Activated CD4-positive, alpha-beta memory T cell treated with anti-CD3 and anti-CD28 coated beads, Interleukin-2, amount 10 ng/mL, durations not matched to agents 7 days and 5 days (primary cell): ENCODE results near the gene ZNF385B. TPM values are rescaled to one million over a fixed set of nuclear protein-coding genes. Genes with fewer than 3 reads are reported as not detected.
"Not testable (repeated sequence)": the region's sequence is repeated elsewhere in the genome, so short reads cannot be mapped to it uniquely, and the experiment has no call there.

Source experiments
- CTCF ChIA-PET: fragments of 350-600 bp; sonication (Branson Sonifier 250); formaldehyde crosslinking; loops from one replicate; lab custom pipeline; 2021; ENCODE audit warnings: antibody characterized with exemption, inconsistent platforms; lab: Charles Lee
- POLR2A ChIA-PET: fragments of 350-600 bp; sonication (Branson Sonifier 250); formaldehyde crosslinking; loops from one replicate; lab custom pipeline; 2021; ENCODE audit warnings: antibody characterized with exemption; lab: Charles Lee
- DNase-seq: peaks from one replicate; pipeline ENCODE4 v3.0.0-alpha.2; 2020
- H3K27ac Mint-ChIP-seq: one replicate; pipeline ENCODE4 v1.8.0; 2021; ENCODE audit warnings: mild to moderate bottlenecking, mixed read lengths
- H3K27me3 Mint-ChIP-seq: one replicate; pipeline ENCODE4 v1.8.0; 2021; ENCODE audit warnings: mixed read lengths
- H3K36me3 Mint-ChIP-seq: one replicate; pipeline ENCODE4 v1.8.0; 2021; ENCODE audit warnings: low read depth, mixed read lengths
- H3K4me1 Mint-ChIP-seq: one replicate; pipeline ENCODE4 v1.8.0; 2021; ENCODE audit warnings: mixed read lengths
- H3K4me3 Mint-ChIP-seq: one replicate; pipeline ENCODE4 v1.8.0; 2021; ENCODE audit warnings: mild to moderate bottlenecking, mixed read lengths
- H3K9me3 Mint-ChIP-seq: one replicate; pipeline ENCODE4 v1.8.0; 2021; ENCODE audit warnings: mixed read lengths
- total RNA-seq, 2 experiments: library from RNA; stranded (reverse); gene quantifications; one replicate each; pipeline ENCODE4 v1.2.3, GENCODE V29; 2021

The ZNF385B gene
- total RNA-seq, 2 experiments from 2014 or later: not detected

DNA sequence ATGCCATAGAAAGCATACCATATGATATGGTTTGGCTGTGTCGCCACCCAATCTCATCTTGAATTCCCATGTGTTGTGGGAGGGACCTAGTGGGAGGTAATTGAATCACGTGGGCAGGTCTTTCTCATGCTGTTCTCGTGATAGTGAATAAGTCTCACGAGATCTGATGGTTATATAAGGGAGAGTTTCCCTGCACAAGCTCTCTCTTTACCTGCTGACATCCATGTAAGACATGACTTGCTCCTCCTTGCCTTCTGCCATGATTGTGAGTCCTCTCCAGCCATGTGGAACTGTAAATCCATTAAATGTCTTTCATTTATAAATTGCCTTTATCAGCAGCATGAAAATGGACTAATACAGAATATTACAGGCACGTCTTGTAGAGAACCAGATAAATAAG is 403.3 kb downstream of the ZNF385B start:
- H3K27me3 Mint-ChIP-seq, CTCF ChIA-PET, H3K9me3 Mint-ChIP-seq, DNase-seq, H3K4me3 Mint-ChIP-seq, H3K27ac Mint-ChIP-seq, H3K4me1 Mint-ChIP-seq, POLR2A ChIA-PET, H3K36me3 Mint-ChIP-seq: not testable (repeated sequence)

DNA sequence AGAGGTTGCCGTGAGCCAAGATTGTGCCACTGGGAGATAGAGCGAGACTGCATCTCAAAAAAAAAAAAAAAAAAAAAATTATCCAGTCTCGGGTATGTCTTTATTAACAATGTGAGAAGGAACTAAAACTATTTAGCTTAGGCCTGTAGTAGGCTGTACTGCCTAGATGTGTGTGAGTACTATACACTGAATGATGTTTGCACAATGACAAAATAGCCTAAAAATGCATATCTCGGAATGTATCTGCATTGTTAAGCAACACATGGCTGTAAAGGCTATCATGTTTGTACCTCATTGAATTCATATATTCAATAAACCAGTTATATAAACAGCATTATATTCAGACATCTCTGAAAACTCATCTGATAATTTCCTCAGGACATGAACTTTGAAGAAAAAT is 405.6 kb downstream of the ZNF385B start:
- Mint-ChIP-seq H3K4me3 (no peak overlapping the region), H3K9me3 (no peaks in the 10 kb centered on the region), H3K4me1 (no peaks in the 10 kb centered on the region), H3K27me3 (no peaks in the 10 kb centered on the region), H3K27ac (no peak overlapping the region), H3K36me3 (no peaks in the 10 kb centered on the region)
- ChIA-PET POLR2A (no interaction called here), CTCF (no interaction called here)
- DNase-seq: no peak

DNA sequence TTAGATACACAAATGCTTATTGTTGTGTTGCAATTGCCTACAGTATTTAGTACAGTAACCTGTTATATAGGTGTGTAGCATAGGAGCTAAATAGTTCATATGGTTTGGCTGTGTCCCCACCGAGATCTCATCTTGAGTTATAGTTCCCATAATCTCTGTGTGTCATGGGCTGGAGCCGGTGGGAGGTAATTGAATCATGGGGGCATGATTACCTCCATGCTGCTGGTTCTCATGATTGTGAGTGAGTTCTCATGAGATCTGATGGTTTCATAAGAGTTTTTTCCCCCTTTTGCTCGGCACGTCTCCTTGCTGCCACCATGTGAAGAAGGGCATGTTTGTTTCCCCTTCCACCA is 406.3 kb downstream of the ZNF385B start:
- DNase-seq: no peak
- no peaks in the 10 kb centered on the region for H3K36me3 Mint-ChIP-seq
- no peaks in the 10 kb centered on the region for H3K27me3 Mint-ChIP-seq
- no peaks in the 10 kb centered on the region for H3K9me3 Mint-ChIP-seq
- ChIA-PET CTCF (interaction anchor here (1.5 kb wide), 1 partner anchor 33 kb away, joined by 4 read pairs; no protein-coding TSS in a partner anchor), POLR2A (no interaction called here)
- H3K4me1 Mint-ChIP-seq: no peaks in the 10 kb centered on the region
- no peak overlapping the region for H3K27ac Mint-ChIP-seq
- no peak overlapping the region for H3K4me3 Mint-ChIP-seq

DNA sequence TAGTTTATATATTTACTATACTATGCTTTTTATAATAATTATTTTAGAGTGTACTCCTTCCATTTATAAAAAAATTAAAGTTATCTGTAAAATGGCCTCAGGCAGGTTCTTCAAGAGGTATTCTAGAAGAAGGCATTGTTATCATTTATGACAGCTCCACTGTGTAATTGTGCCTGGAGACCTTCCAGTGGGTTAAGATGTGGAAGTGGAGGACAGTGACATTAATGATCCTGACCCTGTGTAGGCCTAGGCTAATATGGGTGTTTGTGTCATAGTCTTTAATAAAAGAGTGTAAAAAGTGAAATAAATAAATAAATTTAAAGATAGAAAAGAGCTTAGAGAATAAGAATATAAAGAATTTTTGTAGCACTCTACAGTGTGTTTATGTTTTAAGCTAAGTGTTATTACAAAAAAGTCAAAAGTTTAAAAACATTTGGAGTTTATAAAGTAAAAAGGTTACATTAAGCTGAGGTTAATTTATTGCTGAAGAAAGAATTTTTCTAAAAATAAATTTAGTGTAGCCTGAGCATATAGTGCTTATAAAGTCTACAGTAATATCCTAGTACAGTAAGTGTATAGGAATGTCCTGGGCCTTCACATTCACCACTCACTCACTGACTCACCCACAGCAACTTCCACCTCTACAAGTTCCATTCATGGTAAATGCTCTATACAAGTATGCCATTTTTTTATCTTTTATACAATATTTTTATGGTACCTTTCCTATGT is 406.8 kb downstream of the ZNF385B start:
- POLR2A ChIA-PET: no interaction called here
- no peak for DNase-seq
- H3K4me3 Mint-ChIP-seq: no peak overlapping the region
- H3K9me3 Mint-ChIP-seq: no peaks in the 10 kb centered on the region
- CTCF ChIA-PET: interaction anchor here (1.5 kb wide), 1 partner anchor 32 kb away, joined by 4 read pairs; no protein-coding TSS in a partner anchor
- no peaks in the 10 kb centered on the region for H3K4me1 Mint-ChIP-seq
- no peak overlapping the region for H3K27ac Mint-ChIP-seq
- no peaks in the 10 kb centered on the region for H3K27me3 Mint-ChIP-seq
- H3K36me3 Mint-ChIP-seq: no peaks in the 10 kb centered on the region

DNA sequence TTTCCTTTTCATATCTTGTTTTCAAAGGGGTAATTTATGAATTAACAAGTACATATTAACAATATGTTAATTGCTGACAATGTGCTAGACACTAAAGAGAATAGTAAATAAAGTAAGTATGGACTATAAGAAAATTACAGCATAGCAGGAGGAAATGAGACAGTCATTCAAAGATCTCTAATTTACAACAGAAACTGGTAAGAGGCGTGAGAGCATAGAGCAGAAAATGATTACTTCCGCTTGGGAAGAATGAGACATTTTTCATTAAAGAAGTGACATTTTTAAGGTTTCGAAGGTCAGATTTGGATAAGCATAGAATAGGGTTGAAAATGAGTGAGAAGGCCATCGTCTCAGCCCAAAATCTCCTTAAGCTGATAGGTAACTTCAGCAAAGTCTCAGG is 412.4 kb downstream of the ZNF385B start:
- ChIA-PET CTCF (no interaction called here), POLR2A (no interaction called here)
- no peaks in the 10 kb centered on the region for H3K36me3 Mint-ChIP-seq
- no peaks in the 10 kb centered on the region for H3K4me1 Mint-ChIP-seq
- DNase-seq: no peak
- no peak overlapping the region for H3K27ac Mint-ChIP-seq
- no peak overlapping the region for H3K4me3 Mint-ChIP-seq
- H3K9me3 Mint-ChIP-seq: no peaks in the 10 kb centered on the region
- no peaks in the 10 kb centered on the region for H3K27me3 Mint-ChIP-seq

DNA sequence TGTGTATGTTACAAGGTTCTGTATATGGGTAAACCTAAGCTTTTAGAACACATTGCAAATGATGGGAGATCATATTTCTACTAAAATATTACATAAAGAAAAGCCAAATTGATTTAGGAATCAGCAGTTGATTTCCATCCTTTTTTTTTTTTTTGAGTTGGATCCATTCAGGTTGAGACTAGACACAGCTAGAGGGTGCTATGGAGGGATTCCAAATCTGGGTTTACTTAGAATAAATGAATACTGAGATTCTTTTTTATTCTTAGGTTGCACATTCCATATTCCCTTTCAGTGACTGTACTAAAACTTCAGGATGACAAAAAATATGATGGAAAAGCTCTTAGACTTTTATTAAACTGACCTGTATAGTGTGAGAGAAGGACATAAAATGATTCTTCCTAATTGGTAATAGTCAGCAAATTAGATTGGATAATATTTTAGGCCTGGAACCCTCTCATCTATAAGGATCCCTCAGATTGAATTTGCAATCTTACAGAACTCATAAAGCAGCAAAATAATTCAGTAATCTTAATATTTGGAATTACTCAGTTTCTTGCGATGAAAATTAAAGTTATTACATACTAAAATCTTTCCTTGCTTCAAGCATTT is 413.5 kb downstream of the ZNF385B start:
- Mint-ChIP-seq H3K4me3 (no peak overlapping the region), H3K27ac (no peak overlapping the region), H3K27me3 (peaks cover 4% of the 10 kb centered on the region), H3K36me3 (no peaks in the 10 kb centered on the region), H3K9me3 (no peaks in the 10 kb centered on the region), H3K4me1 (no peaks in the 10 kb centered on the region)
- no peak for DNase-seq
- CTCF ChIA-PET: no interaction called here
- POLR2A ChIA-PET: no interaction called here

DNA sequence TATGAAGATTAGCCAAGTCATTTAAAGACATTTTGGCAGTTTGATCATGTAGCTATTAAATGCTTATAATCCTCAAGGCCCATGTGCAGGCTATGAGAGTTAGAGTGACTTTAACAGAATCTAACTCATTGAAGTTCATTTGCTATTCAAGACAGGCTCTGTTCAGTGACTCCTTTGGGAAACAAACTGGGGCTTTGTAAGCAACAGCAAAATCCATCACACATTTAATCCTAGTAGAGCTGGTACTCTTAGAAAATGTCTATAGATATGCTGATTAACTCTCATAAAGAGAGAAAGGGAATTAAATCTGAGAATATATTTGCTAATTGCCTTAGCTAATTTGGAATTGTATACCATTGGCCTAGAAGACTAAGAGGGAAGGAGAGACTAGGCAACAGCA is 414.0 kb downstream of the ZNF385B start:
- Mint-ChIP-seq H3K4me3 (no peak overlapping the region), H3K4me1 (no peaks in the 10 kb centered on the region), H3K27me3 (peaks cover 8% of the 10 kb centered on the region), H3K9me3 (no peaks in the 10 kb centered on the region), H3K27ac (no peak overlapping the region), H3K36me3 (no peaks in the 10 kb centered on the region)
- ChIA-PET POLR2A (no interaction called here), CTCF (no interaction called here)
- no peak for DNase-seq

DNA sequence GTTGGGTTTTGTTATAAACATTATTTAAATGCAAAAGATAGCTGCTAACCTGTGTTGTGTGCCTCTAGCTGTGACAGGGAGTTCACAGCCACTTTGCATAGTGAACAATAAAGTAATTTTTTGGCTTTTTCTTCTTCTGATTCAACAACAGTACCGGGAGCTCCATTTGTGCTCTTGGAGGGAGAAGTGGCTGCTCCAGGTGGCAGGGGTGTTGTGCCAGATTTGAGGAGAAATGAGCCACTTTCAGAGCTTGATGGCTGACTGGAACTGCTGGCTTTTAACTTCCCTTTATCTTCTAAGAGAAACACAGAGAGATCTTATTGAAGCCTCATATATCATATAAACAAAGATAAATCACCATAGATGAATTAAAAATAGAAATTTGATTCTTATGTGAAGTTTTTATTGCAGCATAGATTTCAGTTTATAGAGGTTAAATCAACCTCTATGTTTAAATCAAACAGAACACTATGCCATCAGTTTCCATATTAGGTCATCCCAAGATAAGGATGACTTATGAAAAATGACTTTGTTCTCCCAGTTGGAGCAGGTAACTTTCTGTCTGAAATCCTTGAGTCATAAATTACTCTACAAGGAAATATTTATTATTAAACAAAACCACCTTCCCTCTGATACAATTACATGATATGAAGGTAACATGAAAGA is 414.8 kb downstream of the ZNF385B start:
- no peak overlapping the region for H3K27ac Mint-ChIP-seq
- H3K9me3 Mint-ChIP-seq: no peaks in the 10 kb centered on the region
- no peak overlapping the region for H3K4me3 Mint-ChIP-seq
- CTCF ChIA-PET: no interaction called here
- H3K4me1 Mint-ChIP-seq: no peaks in the 10 kb centered on the region
- H3K36me3 Mint-ChIP-seq: no peaks in the 10 kb centered on the region
- H3K27me3 Mint-ChIP-seq: peaks cover 8% of the 10 kb centered on the region
- POLR2A ChIA-PET: no interaction called here
- no peak for DNase-seq

DNA sequence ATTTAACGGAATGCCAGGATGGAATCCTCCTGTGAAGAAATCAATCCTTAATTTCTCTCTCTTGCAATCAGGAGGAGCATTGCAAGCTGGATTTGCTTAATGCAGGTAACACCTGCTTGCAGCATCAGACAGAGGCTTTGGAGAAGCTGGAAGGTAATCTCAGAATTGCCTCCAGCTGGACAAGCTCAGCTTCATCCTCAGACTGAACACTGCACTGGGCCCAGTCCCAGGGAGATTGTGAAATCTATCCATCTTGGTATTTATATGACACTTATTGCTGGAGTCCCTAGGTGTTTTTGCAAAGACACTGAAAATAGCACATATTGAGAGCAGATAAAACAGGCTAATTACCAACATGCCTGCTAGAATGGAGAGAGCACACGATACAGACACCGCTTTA is 417.4 kb downstream of the ZNF385B start:
- no peak for DNase-seq
- no peak overlapping the region for H3K4me3 Mint-ChIP-seq
- CTCF ChIA-PET: no interaction called here
- H3K9me3 Mint-ChIP-seq: no peaks in the 10 kb centered on the region
- H3K27me3 Mint-ChIP-seq: peaks cover 10% of the 10 kb centered on the region
- POLR2A ChIA-PET: no interaction called here
- H3K4me1 Mint-ChIP-seq: no peaks in the 10 kb centered on the region
- no peak overlapping the region for H3K27ac Mint-ChIP-seq
- H3K36me3 Mint-ChIP-seq: no peaks in the 10 kb centered on the region

DNA sequence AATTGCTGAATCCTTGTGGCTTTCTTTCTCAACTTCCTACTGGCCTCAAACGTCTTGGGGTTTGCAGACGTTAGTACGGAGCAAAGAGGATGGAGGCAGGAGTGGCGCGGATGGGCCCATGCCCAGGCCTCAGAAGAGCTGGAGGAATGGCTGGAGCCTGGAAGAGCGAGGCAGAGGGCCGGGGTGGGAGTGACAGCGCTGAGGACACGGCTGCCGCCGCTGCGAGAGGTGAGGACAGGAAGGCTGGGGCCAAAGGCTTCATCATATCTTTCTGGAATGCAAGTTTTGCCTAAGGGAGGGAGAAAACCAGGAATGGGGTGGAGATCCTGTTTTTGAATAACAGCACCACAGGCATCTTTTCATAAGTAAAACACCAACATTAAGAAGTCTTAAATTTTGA is 418.2 kb downstream of the ZNF385B start:
- ChIA-PET POLR2A (no interaction called here), CTCF (no interaction called here)
- Mint-ChIP-seq H3K27me3 (peaks cover 11% of the 10 kb centered on the region), H3K4me1 (no peaks in the 10 kb centered on the region), H3K27ac (no peak overlapping the region), H3K4me3 (no peak overlapping the region), H3K9me3 (no peaks in the 10 kb centered on the region), H3K36me3 (no peaks in the 10 kb centered on the region)
- no peak for DNase-seq

DNA sequence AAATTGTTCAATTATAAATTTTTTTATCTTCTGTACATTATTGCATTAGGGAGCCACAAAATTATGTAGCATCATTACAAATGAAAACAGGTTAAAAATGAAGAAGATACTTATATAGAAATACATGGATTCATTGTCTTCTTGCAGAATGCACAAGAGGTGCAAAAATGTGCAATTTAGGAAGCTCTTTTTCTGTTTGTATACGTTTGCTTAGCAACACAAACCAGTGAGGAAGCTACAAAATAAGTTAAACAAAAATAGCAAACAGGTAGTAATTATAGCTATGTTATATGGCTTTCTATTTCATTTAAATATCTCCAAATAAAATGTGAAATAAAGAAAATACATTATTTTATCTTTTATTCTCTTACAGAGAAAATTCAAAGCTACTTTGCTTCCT is 419.2 kb downstream of the ZNF385B start:
- Mint-ChIP-seq H3K27ac (no peak overlapping the region), H3K4me1 (no peaks in the 10 kb centered on the region), H3K27me3 (peaks cover 11% of the 10 kb centered on the region), H3K36me3 (no peaks in the 10 kb centered on the region), H3K4me3 (no peak overlapping the region), H3K9me3 (no peaks in the 10 kb centered on the region)
- no peak for DNase-seq
- CTCF ChIA-PET: interaction anchor here (0.7 to 0.9 kb wide), 2 partner anchors 31 to 41 kb away, joined by 3 read pairs; no protein-coding TSS in a partner anchor
- POLR2A ChIA-PET: no interaction called here

DNA sequence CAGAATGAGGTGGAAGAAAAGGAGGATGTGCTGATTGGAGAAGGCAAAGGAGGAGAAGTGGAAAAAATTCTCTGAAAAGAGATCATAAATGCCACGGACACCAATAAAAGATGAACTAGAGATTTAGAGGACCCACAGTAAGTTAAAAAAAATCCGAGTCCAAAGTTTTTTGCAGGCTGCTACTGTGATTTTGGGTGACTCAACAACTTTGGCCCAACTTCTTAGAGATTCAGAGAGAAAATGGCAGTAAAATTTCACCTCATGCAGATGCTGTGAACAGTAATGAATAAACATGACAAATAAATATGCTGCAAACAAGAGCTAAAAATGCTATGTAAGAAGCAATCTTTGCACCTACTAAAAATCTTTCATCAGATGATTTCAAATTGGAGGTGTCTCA is 419.9 kb downstream of the ZNF385B start:
- H3K27me3 Mint-ChIP-seq: peaks cover 11% of the 10 kb centered on the region
- no peak overlapping the region for H3K4me3 Mint-ChIP-seq
- no peaks in the 10 kb centered on the region for H3K4me1 Mint-ChIP-seq
- H3K9me3 Mint-ChIP-seq: no peaks in the 10 kb centered on the region
- no peak overlapping the region for H3K27ac Mint-ChIP-seq
- CTCF ChIA-PET: interaction anchor here (0.7 to 2.1 kb wide), 2 partner anchors 19 to 31 kb away, joined by 3 to 13 read pairs; no protein-coding TSS in a partner anchor
- H3K36me3 Mint-ChIP-seq: no peaks in the 10 kb centered on the region
- DNase-seq: no peak
- POLR2A ChIA-PET: no interaction called here

DNA sequence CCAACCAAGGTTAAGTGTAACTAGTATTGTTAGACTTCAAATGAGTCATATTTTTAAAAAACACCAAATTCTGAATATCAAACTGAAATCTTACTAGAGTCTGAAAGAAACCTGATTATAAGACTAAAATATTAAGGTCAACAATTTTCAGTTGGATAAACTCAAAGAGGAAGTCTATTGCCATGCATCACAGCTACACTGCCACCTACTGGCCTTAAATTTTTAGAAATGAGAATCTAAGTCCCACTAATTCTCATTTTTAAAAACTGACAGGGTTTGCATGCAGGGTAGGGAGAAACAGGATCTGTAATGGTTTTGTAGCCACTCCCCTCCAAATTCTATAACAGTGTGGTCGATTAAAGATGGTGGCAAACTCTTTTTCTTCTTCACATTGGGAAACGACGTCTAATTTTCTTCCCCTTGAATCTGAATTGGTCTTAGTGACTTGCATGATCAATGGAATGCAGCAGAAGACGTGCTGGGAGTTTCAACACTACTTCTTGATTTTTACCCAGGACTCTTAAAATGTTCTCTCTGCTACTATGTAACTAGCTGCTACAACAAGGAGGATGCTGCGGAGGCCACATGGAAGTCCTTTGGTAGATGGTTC is 420.7 kb downstream of the ZNF385B start:
- DNase-seq: no peak
- Mint-ChIP-seq H3K36me3 (no peaks in the 10 kb centered on the region), H3K4me1 (no peaks in the 10 kb centered on the region), H3K4me3 (no peak overlapping the region), H3K27ac (no peak overlapping the region), H3K27me3 (peaks cover 11% of the 10 kb centered on the region), H3K9me3 (no peaks in the 10 kb centered on the region)
- POLR2A ChIA-PET: no interaction called here
- CTCF ChIA-PET: interaction anchor here (0.6 to 2.1 kb wide), 5 partner anchors 12 to 185 kb away, joined by 3 to 13 read pairs (median 3); no protein-coding TSS in a partner anchor
